Vagina (tissue), 2 donors: ENCODE measurements around the gene AADACL4. TPM values are rescaled to one million over a fixed set of nuclear protein-coding genes. Genes with fewer than 3 reads are reported as not detected.

Experiments
- DNase-seq, 2 donors: peaks; one replicate each; pipeline ENCODE4 v3.0.0-alpha.2; 2017; ENCODE audit errors: extremely low spot score in 2 of 2
- H3K27ac ChIP-seq: fragments of 200-600 bp; sonication (generic); one replicate; pipeline ENCODE4 v1.5.1; 2019
- H3K27me3 ChIP-seq: fragments of 200-600 bp; sonication (generic); one replicate; pipeline ENCODE4 v1.5.1; 2019
- H3K36me3 ChIP-seq, 2 donors: fragments of 200-600 bp; sonication (generic); one replicate each; pipeline ENCODE4 v1.5.1; 2017 to 2019
- H3K4me1 ChIP-seq: fragments of 200-600 bp; sonication (generic); one replicate; pipeline ENCODE4 v1.5.1; 2019
- H3K4me3 ChIP-seq, 2 donors: fragments of 200-600 bp; sonication (generic); 1 replicate in 1 of 2; 2 replicates in 1 of 2; pipeline ENCODE4 v1.5.1; 2016 to 2019
- H3K9me3 ChIP-seq: fragments of 200-600 bp; sonication (generic); one replicate; pipeline ENCODE4 v1.5.1; 2019
- POLR2A ChIP-seq, 2 donors: fragments of 450-650 bp; IDR thresholded peaks; one replicate each; pipeline ENCODE4 v1.6.1; 2017; ENCODE audit warnings: antibody characterized with exemption in 2 of 2, mild to moderate bottlenecking in 2 of 2, moderate library complexity in 2 of 2
- POLR2AphosphoS5 ChIP-seq, 2 donors: sonication (generic); formaldehyde crosslinking; IDR thresholded peaks; one replicate each; pipeline ENCODE4 v1.9.0; 2017; ENCODE audit warnings: antibody characterized with exemption in 2 of 2, mild to moderate bottlenecking in 2 of 2, low read depth in 1 of 2; ENCODE audit not compliant: insufficient read depth in 1 of 2
- intact Hi-C: fragments of 100-400 bp; cut with DNase I; formaldehyde crosslinking; loops from one replicate; pipeline ENCODE4 v1.15.1; 2023
- total RNA-seq: library from RNA; depleted of rRNA; stranded (reverse); fragments of >200 nt; gene quantifications from one replicate; pipeline ENCODE4 v1.2.3, GENCODE V29; 2016
- TF ChIP-seq, protein P1 (sequence below), 3 experiments: fragments of 450-650 bp in 2 of 3; fragments of 200-600 bp in 1 of 3; sonication (generic) in 1 of 3; IDR thresholded peaks; one replicate each; pipeline ENCODE4 v1.5.1; 2017 to 2019; ENCODE audit warnings: antibody characterized with exemption in 3 of 3, mild to moderate bottlenecking in 2 of 3, moderate library complexity in 2 of 3

The AADACL4 gene
- total RNA-seq, 1 donor from 2014 or later, result not detected

DNA sequence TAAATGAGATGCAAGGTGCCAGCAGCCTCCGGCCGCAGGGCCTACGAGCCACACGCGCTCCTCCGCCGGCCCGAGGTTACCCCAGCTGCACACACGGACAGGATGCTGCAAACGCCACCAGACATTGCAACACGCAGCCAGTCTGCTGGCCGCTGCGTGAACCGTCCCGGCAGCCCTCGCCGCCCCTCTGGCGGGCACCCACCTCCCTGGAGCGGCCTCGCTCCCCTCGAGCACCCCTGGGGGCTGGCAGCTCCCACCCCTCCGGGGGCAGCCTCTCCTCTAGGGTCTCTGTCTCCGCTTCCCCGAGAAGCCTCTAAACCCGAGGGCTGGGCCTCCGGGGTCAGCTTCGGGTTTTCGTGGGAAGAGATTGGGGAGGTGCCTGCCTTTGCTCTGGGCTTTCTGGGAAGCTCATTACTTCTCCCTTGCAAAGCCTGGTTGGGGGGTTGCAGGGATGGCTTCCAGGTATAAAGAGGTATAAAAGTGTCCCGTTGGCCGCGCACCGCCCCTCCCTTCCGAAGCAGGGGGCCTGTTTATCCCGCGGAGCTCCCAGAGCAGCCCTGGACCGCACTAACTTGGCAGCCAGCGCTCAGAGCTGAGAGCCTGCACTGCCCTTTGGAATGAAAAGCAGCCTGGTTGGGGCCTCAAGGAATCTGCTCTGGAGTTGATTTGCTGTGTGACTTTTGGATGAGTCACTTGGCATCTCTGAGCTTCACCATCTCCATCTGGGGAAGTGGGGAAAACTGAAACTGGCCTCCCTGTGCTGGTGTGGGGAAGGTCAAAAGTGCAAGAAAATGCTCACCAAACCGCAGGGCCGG is 47.7 kb upstream of the AADACL4 start:
- peaks cover 99% of the 10 kb centered on the region for H3K4me1 ChIP-seq
- no peaks in the 10 kb centered on the region for H3K9me3 ChIP-seq
- peak overlapping the region; percentile 37 to 44 for H3K4me3 ChIP-seq
- H3K36me3 ChIP-seq, result no peaks in the 10 kb centered on the region
- TF ChIP-seq, protein P1, sequence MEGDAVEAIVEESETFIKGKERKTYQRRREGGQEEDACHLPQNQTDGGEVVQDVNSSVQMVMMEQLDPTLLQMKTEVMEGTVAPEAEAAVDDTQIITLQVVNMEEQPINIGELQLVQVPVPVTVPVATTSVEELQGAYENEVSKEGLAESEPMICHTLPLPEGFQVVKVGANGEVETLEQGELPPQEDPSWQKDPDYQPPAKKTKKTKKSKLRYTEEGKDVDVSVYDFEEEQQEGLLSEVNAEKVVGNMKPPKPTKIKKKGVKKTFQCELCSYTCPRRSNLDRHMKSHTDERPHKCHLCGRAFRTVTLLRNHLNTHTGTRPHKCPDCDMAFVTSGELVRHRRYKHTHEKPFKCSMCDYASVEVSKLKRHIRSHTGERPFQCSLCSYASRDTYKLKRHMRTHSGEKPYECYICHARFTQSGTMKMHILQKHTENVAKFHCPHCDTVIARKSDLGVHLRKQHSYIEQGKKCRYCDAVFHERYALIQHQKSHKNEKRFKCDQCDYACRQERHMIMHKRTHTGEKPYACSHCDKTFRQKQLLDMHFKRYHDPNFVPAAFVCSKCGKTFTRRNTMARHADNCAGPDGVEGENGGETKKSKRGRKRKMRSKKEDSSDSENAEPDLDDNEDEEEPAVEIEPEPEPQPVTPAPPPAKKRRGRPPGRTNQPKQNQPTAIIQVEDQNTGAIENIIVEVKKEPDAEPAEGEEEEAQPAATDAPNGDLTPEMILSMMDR (IDR thresholded peaks at IDR 0.05), result no peak
- no peak for TF ChIP-seq POLR2A (IDR thresholded peaks at IDR 0.05)
- TF ChIP-seq POLR2AphosphoS5 (IDR thresholded peaks at IDR 0.05; ENCODE audit: insufficient read depth in 1 of 2, low read depth in 1 of 2), result peak; percentile 7 to 93
- intact Hi-C loops, result no loop called here
- no peaks in the 10 kb centered on the region for H3K27me3 ChIP-seq
- DNase-seq, result peak in 1 of 2 donors; percentile 95
- H3K27ac ChIP-seq, result peak overlapping the region; percentile 80

DNA sequence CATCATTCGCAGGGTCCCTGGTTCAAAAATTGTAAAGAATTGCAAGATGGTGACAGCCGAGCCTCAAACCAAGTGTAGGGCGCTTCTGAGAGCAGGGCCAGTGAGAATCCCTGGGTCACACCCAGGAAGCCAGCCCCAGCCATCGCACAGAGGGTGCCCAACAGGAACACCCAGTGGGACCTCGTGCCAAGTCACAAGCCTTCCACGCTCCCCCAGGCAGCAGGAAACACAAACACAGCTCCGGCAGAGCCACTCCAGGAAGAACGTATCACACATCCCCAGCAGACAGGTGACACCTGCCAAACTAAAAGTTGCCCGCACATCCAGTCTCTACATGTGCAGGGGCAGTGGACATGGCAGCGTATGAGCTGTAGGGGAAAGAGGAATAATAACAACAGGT is 46.1 kb upstream of the AADACL4 start:
- intact Hi-C loops, result no loop called here
- peak overlapping the region; percentile 80 for H3K27ac ChIP-seq
- no peaks in the 10 kb centered on the region for H3K36me3 ChIP-seq
- no peak overlapping the region for H3K4me3 ChIP-seq
- no peak for DNase-seq
- peak in 1 of 2 donors; percentile 61 for TF ChIP-seq POLR2AphosphoS5 (IDR thresholded peaks at IDR 0.05; ENCODE audit: insufficient read depth in 1 of 2, low read depth in 1 of 2)
- no peak for TF ChIP-seq POLR2A (IDR thresholded peaks at IDR 0.05)
- no peaks in the 10 kb centered on the region for H3K9me3 ChIP-seq
- peaks cover 99% of the 10 kb centered on the region for H3K4me1 ChIP-seq
- no peaks in the 10 kb centered on the region for H3K27me3 ChIP-seq

- intact Hi-C loops, result no loop called here
Measured at GRCh38 chr1:12598974-12599373, 44.9 kb upstream of the AADACL4 start.

DNA sequence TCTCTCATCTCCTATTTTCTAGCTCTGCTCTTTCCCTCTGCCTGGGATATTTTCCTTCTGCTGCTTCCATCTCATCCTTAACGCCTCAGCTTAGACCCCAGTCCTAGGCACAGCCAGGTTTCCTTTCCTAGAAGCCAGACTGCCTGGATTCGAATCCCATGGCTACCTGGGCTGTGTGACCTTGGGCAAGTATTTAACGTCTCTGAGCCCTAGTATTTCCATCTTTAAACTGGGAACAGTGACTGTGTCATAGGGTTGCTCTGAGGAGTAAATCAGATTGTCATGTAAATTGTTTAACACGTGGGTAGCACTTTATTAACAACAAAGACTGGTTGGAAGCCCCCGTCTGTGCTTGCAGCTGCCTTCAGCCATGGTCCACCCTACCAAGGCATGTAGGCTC is 44.2 kb upstream of the AADACL4 start:
- Histone ChIP-seq H3K27ac (peak overlapping the region; percentile 80), H3K4me1 (peaks cover 99% of the 10 kb centered on the region), H3K27me3 (no peaks in the 10 kb centered on the region), H3K9me3 (no peaks in the 10 kb centered on the region), H3K36me3 (no peaks in the 10 kb centered on the region), H3K4me3 (no peak overlapping the region)
- TF ChIP-seq, protein P1 (IDR thresholded peaks at IDR 0.05), result no peak
- no peak for TF ChIP-seq POLR2A (IDR thresholded peaks at IDR 0.05)
- intact Hi-C loops, result no loop called here
- no peak for DNase-seq

More at GRCh38 chr1:12598974-12599373, 44.9 kb upstream of the AADACL4 start:
- H3K27ac ChIP-seq, result peak overlapping the region; percentile 80
- no peak for DNase-seq
- no peaks in the 10 kb centered on the region for H3K36me3 ChIP-seq
- H3K9me3 ChIP-seq, result no peaks in the 10 kb centered on the region
- peaks cover 99% of the 10 kb centered on the region for H3K4me1 ChIP-seq
- TF ChIP-seq POLR2AphosphoS5 (IDR thresholded peaks at IDR 0.05; ENCODE audit: insufficient read depth in 1 of 2, low read depth in 1 of 2), result no peak
- TF ChIP-seq, protein P1 (IDR thresholded peaks at IDR 0.05), result no peak
- TF ChIP-seq POLR2A (IDR thresholded peaks at IDR 0.05), result no peak
- H3K27me3 ChIP-seq, result no peaks in the 10 kb centered on the region
- no peak overlapping the region for H3K4me3 ChIP-seq

- no peak for DNase-seq
- no peaks in the 10 kb centered on the region for H3K36me3 ChIP-seq
- H3K4me3 ChIP-seq, result no peak overlapping the region
- TF ChIP-seq POLR2AphosphoS5 (IDR thresholded peaks at IDR 0.05; ENCODE audit: insufficient read depth in 1 of 2, low read depth in 1 of 2), result peak in 1 of 2 donors; percentile 58
- TF ChIP-seq POLR2A (IDR thresholded peaks at IDR 0.05), result no peak
- TF ChIP-seq, protein P1 (IDR thresholded peaks at IDR 0.05), result no peak
- intact Hi-C loops, result no loop called here
- H3K27me3 ChIP-seq, result no peaks in the 10 kb centered on the region
- H3K27ac ChIP-seq, result peak overlapping the region; percentile 80
- H3K4me1 ChIP-seq, result peaks cover 99% of the 10 kb centered on the region
- no peaks in the 10 kb centered on the region for H3K9me3 ChIP-seq
Measured at GRCh38 chr1:12600335-12600734, 43.5 kb upstream of the AADACL4 start.
